Activated naive CD4-positive, alpha-beta T cell treated with anti-CD3 and anti-CD28 coated beads, Interleukin-2, amount 50 U/mL, for 16 hours (primary cell): ENCODE measurements around the gene PPEF1.
"Not testable (repeated sequence)": the region's sequence is repeated elsewhere in the genome, so short reads cannot be mapped to it uniquely, and the experiment has no call there.

ENCODE experiments used
- DNase-seq: peaks from one replicate; pipeline ENCODE4 v3.0.0-alpha.2; 2020

Gene PPEF1

DNA sequence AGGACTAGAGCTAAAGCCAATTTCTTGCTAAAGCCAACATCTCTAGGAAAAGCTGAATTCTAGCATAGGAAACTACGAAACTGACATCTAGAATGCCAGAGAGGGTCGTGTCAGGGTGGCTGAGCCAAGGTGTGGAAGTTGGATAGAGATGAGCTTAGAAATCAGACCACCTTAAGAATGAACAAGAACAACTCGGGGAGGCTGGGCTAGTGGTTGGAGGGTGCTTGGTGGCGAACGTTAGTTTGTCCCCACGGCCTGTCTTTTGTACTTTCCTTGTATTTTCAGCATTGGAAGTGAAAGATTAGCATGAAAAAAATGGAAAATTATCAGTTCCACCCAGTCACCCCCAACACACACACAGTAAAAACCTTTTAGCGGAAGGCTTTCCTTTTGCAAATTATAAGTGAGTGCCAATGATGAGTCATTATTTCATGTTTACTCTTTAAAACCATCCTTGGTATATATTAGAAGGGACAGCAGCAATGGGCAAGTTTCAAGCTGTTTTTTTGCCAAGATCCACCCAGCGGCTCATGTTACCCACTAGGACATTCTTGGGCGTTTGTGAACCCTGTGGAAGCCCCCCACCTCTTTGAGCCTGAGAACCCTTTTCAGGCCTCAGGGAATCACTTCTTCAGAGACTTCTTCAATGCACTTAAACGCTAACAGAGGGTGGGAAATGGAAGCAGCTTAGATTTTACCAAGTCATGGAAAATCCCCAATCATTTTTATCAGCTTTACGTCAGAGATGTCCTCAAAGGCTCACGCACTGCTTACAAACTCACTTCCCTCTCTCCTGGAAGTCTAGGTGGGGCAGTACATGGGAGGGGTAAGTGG is 4.9 kb upstream of the PPEF1 start:
- DNase-seq, result no peak

DNA sequence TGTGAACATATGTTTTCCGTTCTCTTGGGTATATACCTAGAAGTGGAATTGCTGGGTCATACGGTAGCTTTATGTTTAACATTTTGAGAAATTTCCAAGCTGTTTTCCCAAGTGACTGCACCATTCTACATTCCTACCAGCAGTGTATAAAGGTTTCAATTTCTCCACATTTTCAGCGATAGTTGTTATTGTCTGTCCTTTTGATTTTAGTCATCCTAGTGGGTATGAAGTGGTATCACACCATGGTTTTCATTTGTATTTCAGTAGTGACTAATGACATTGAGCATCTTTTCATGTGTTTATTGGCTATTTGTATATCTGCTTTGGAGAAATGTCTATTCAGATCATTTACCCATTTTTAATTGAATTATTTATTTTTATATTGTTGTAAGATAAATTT is 2.4 kb downstream of the PPEF1 start:
- no peak for DNase-seq

DNA sequence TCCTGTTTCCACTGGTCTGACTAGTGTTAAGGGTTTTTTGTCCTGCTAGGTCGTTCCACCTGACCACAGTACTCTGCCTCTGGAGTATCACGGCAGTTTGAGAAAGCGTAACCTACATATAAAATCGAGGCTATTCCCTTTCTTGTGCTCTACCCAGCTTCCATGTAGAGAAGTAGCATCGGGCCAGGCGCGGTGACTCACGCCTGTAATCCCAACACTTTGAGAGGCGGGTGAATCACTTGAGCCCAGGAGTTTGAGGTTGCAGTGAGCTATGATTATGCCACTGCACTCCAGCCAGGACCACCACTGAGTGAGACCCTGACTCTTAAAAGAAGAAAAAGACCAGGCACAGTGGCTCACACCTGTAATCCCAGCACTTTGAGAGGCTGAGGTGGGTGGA is 7.5 kb downstream of the PPEF1 start:
- no peak for DNase-seq

DNA sequence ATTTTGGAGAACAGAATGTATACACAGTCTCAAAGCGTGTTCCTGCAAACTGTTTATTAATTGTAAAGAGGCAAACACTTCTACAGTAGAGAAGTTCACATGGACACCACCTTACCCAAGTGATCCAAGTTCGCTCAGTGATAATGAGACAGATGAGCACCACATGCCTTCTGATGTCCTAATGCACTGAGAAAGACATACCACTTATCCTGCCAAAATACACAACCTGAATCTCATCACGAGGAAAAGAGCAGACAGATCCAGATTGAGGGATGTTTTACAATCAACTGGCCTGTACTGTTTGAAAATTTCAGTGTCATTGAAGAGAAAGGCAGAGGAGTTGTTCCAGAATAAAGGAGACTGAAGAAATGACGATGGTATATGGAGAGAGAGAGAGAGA is 12.4 kb downstream of the PPEF1 start:
- no peak for DNase-seq

DNA sequence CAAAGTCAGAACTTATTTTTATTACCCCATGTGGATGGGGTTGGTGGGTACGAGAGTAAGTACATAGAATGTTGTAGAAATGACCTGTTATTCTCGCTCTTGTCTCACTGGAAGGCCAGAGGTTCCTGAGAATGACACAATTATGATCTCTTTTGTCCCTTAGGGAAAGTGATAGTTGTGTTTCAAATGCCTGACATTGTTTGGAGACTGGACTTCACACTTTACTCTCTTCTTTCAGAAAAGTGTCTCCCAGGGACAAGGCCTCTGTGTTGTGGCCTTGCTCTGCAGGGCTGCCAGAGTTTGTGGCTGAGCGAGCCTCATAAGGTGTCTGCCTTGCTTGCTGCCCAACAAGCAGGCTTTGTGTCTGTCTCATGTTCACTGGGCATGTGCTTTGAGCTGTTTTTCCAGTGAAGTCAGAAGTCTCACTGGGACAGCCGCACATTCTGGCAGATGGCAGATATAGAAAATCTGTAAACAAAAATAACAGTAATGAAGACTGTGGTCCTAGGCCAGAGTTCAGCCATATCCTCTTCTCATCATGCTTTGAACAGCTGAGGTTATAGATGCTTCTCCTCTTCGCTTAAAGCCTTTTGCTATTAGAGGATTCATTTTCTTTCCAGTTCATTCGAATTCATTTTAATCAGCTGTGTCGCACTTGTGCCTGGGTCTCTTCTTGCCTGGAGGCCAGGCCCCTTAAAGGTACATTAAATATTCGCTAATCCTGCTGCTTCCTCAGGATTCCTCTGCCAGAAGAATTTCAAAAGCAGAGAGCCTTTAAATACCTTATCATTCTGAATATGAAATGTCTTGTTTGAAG is 14.4 kb downstream of the PPEF1 start:
- no peak for DNase-seq

DNA sequence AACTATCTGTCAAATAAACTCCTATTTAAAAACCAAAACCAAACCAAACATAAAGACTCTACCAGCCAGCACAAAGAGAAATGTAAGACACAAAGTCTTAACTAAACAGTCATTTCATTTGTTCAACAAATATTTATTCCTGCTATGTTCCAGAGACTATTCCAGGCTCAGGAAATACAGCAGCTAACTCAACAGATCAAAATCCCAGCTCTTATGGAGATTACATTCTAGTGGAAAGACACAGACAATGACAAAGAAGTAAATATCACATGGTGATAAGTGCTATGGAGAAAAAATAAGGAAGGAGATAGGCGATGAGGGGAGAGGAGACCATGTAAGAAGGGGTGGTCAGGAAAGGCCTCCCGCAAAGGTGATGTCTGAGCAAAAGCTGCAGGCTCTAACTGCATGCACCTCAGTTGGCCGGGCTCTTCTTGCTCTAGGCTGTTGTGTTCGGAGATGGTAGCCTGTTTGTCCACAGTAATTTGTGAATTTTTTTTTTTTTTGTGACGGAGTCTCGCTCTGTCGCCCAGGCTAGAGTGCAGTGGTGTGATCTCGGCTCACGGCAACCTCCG is 15.1 kb downstream of the PPEF1 start:
- no peak for DNase-seq

DNA sequence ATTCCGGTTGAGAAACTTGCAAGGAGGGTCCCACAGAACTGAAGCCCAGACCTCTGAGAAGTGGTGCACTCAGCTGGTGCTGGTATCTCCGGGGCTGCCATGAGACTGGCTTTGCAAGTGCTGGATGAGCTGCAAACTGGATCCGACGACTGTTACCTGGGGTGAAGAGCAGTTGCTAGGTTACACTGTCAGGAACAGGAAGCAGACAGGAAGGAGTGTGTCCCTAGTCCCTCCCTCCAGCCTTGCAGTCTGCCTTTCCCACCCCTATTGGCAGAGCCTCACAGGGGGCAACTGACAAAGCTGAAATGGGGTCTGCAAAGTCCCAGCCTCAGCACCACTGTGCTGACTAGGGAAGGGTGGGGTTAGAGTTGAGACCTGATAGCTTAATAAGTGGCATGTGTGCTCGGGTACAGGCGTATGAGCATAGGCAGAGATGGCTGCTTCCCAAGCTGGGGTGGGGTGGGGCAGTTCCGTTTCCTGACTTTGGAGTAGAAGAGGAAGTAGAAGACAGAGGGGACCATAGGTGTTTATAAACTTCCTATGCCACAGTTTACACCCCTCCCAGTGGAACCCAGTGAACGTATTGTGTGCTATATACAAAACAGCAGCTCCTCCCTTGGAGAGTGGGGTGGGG is 18.0 kb downstream of the PPEF1 start:
- DNase-seq, result no peak

DNA sequence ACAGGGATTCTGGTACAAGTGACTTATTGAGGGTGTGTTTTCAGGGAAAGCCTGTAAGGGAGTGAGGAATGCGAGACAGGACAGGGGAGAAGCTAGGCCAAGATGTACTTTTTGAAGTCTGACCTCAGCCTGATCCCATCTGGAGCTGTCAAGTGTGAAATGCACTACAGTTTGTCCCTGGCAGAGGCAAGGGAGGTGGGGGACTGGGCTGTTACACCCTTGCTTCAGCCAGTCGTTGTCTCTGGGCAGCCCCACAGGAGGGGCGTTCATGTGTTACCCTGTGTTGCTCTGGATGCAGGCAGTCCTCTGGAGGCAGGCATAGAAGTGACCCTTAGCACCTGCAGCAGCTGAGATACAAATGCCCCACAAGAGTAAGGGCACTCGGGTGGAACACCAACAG is 25.8 kb downstream of the PPEF1 start:
- no peak for DNase-seq

DNA sequence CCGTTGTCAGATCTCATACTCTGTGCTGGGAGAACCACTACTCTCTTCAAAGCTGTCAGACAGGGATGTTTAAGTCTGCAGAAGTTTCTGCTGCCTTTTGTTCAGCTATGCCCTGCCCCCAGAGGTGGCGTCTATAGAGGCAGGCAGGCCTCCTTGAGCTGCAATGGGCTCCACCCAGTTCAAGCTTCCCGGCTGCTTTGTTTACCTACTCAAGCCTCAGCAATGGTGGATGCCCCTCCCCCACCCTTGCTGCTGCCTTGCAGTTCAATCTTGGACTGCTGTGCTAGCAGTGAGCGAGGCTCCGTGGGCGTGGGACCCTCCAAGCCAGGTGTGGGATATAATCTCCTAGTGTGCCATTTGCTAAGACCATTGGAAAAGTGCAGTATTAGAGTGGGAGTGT is 32.2 kb downstream of the PPEF1 start:
- DNase-seq, result not testable (repeated sequence)

DNA sequence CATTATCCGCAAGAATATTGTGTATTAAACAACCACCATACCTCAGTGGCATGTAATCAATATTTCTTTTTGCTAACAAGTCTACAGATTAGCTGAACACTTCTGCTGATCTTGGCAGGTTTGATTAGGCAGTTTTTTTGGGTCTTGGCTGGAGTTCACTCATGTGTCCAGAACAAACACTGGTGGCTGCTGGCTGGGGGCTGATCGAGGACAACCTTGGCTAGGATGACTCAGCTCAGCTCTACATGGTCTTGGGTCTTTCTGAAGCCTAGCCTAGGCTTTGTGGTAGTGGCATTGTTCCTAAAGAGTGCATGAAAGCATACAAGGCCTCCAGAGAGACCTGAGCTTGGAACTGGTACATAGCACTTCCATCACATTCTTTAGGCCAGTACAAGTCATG is 41.1 kb downstream of the PPEF1 start:
- no peak for DNase-seq

DNA sequence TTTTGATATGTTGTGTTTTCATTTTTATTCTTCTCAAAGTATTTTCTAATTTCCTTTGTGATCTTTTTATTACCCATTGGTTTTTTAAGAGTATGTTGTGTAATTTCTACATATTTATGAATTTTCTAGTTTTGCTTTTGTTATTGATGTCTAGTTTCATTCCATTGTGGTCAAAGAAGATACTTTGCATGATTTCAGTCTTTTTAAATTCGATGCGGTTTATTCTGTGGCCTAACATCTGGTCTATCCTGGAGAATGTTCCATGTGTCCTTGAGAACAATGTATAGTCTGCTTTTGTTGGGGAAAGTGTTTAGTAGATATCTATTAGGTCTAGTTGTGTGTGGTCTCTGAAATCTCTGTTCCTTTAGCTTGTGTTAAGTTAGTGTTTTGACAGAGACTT is 46.2 kb downstream of the PPEF1 start:
- no peak for DNase-seq

DNA sequence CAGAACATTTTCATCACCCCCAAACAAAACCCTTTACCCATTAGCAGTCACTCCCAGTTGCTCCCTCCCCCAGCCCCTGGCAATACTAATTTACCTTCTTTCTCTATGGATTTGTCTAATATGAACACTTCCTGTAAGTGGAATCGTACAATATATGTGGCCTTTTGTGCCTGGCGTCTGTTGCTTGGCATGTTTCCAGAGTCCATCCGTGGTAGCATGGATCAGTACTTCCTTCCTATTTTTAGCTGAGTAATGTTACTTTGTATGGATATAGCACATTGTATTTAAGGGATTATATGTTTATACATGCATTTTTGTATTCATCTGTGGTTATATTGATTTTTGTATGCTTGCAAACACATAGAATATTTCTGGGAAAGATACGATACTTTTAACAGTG is 48.2 kb downstream of the PPEF1 start:
- DNase-seq, result no peak

DNA sequence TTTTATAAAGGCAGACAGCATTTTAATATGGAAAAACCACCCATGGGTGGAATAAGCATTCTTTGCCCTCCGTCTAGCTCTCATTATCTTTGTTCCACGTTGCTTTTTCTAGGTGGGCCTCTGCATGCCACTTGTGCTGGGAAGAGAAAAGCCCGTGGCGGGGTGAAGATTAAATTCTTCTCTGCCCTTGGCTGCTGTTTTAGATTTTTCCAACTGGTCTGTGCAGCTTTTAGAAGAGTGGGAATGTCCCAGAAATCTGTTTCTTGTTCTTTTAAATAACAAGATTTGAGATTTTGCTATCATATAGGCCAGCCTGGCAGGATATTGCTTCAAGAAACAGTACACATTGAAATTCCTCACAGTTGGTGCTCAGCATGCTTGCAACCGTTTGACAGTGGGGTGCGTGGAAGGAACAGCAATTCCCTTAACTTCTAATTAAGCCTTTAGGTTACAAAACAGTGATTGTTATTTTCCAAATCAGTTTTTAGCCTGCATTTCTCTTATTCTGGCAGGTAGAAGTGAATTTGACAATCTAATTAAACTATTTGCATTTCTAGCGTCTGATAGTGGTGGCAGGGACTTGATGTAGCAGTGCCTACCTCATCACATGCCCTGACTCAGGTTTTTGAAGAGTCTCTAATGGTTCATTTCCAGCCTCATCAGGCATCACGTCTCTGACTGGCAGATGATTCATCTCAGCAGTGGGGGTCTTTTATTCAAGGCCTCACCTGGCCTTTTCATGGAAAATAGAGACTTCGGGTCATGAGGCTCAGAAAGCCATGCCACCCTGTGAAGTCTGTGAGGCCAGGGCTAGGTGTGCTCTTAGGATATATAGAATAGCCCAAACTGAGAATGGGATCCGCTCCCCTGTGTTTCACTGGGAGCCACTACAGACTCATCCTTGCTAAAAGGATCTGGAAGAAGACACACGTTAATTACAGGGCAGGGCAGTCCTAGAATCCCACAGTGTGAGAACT is 50.8 kb downstream of the PPEF1 start:
- DNase-seq, result no peak

DNA sequence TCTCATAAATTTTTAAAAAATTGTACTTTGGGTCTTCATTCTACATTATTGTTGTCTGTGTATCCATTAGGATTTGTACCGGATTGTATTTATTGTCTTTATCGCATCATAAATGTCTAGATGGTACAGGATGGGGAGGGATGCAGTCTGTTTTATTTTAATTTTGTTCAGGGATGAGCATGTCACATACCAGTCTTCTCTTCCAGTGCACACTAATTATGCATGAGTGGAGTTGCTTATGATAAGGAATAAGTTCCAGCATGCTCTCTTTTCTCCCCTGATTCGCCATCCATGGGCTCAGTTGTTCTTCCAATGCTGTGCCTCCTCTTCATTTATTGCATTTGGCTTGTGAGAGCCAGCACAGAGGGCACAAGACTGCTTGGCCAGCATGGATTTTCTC is 54.3 kb downstream of the PPEF1 start:
- no peak for DNase-seq

DNA sequence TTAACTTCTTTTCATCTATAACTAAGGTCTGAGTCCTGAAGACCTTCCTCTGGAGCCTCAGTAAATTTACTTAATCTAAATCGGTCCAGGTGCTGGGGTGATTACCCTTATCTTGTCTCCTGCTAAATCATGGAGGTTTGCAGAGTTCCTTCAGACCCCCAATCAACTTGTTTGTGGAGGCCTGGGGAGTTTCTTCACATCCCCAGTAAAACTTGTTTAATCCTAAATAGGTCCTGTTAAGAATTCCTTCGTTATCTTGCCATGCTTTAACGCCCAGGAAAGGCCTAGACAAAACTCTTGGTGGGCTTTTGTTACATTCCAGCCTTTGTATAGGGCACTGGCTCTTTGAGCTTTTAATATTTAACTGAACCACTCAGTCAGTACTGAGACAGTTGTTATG is 55.7 kb downstream of the PPEF1 start:
- not testable (repeated sequence) for DNase-seq

DNA sequence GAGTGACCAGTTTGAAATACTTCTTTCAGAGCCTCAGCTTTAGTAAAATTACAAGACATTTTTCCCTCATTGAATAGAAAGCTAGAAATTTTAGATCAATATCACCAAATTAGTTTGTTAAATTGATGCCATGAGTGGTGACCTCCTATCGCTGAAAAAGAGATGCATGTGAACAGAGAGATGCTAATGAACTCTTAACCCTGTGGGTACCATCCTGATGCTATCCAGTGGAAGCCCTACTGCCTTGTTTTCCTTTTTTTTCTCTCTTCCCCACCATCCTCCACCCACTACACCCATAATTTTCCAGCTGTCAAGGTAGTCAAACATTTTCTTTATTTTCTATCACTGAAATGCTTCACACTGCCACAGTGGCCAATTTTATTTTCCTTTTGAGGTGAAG is 61.9 kb downstream of the PPEF1 start:
- no peak for DNase-seq

DNA sequence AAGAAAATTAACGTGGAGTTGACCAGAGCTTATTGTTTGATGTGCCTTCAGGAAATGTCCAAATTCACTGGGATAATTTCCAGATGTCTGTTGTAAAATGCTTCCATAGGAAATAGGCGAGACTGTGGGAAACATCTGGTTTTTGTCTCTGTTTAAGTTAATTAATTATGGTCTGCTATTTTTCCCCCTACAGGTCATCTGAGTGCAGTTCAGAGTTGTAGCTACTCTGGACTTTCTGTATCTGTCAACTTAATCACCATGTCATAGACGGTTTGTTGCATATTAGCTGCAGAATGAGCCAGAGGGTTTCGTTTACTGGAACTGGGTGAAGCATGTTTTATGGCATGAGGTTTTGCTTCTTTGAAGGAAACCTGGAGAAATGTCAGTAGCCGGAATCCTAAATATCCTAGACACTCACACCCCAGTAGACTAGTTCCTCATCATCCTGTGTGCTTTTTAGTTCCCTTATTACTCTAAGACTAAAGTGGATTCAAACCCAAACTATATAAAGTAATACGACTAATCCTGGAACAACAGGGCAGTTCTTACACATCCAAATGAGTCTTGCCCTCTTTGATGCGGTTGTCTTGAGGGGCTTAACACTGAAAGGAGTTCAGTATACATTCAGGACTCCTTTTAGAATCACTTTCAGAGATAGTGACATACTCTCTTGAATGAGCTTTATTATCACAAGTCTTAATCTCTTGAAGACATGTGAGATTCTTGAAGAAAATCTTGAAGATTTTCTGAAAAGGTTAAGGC is 62.5 kb downstream of the PPEF1 start:
- no peak for DNase-seq

DNA sequence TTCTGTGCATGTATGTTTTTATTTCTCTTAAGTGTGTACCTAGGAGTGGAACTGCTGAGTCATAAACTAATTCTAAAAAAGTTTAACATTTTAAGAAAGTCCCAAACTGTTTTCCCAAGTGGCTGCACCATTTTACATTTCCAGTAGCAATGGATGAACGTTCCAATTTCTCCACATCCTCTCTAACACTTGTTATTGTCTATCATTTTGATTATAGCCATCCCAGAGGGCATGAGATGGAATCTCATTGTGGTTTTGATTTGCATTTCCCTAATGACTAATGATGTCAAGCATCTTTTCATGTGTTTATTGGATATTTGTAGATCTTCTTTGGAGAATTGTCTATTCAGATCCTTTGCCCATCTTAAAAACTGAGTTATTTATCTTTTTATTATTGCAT is 82.5 kb downstream of the PPEF1 start:
- no peak for DNase-seq

DNA sequence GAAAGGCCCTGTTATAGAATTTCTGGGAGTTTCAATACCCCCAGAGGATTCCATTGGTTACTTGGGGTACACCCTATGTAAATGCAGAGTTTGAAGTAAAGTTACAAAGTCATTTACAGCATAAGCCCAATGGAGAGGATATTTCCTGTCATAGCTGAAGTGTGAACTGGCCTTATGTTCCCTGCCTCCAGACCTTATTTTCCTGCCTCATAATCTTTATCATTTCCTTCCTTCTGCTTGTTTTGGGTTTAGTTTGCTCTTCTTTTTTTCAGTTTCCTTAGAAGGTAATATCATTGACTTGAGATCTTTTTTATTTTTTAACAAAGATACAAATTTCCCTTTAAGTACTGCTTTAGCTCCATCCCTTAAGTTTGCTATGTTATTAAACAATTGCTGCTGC is 85.4 kb downstream of the PPEF1 start:
- DNase-seq, result no peak

DNA sequence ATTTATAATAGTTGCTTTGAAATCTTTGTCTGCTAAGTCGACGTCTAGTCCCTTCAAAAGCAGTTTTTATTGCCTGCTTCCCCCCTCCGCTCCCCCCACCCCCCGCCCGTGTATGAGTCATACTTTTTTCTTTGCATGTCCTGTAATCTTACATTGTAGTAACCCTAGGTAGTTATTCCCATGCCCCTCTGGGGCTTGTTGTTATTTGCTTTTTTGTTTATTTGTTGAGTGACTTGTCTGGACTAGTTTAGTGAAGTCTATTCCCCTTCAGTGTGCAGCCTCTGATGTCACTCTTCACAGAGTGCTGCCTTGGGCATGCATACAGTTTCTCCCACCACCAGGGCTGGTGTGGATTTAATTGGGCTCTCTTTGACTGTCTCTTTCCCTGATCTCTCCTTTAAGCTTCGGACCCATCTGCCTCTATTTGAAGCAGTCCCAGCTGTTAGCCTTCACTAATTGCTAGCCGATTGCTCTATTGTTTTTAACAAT is 86.2 kb downstream of the PPEF1 start:
- no peak for DNase-seq

DNA sequence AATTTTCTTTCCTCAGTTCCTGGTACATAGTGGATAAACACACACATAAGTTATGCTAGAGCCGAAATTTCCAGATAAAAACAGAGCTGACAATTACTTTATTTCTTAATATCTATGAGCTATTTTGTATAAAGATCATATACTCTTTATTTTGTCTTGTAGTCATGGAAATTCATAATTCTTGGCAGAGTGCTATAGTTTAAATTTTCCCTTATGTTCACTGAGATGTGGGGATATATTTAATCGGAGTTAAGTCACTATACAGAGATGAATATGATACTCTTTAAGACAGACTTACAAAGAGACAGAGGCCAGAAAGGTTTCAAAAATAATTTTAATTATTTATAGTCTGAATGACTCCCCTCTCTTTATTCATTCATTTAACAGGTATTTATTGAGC is 89.7 kb downstream of the PPEF1 start:
- DNase-seq, result no peak
